GM21529 (cell line): ENCODE measurements around the gene RNF222.
A peak's percentile ranks its signal among the peaks of the same experiment; 100 is the strongest.

Experiments
- ATAC-seq: cut with Tn5 transposase; IDR thresholded peaks from one replicate; pipeline ENCODE4 v1.9.1; 2021; ENCODE audit not compliant: unreplicated experiment

RNF222 gene

GRCh38 chr17:8397636-8398035 lies at the start of gene RNF222:
RNF222 (minus strand) TSS chr17:8397827; CDS start chr17:8393461, 4,366 bp downstream.
- ATAC-seq: no peak

- ATAC-seq: no peak
These were observed 47.9 kb upstream of the RNF222 start for GRCh38 chr17:8445536-8445935.

GRCh38 chr17:8444494-8444893 lies 46.9 kb upstream of the RNF222 start:
- ATAC-seq: no peak

GRCh38 chr17:8443756-8444155 lies 46.1 kb upstream of the RNF222 start:
- ATAC-seq: no peak

- ATAC-seq: no peak
These were observed 44.7 kb upstream of the RNF222 start for GRCh38 chr17:8442310-8442709.

GRCh38 chr17:8441690-8442089 lies 44.1 kb upstream of the RNF222 start:
- no peak for ATAC-seq

GRCh38 chr17:8439681-8440080 lies 42.1 kb upstream of the RNF222 start:
- no peak for ATAC-seq

- no peak for ATAC-seq
These were observed 40.8 kb upstream of the RNF222 start for GRCh38 chr17:8438441-8438840.

GRCh38 chr17:8436844-8437171 lies 39.2 kb upstream of the RNF222 start:
- no peak for ATAC-seq

- peak; percentile 39 for ATAC-seq
These were observed 38.7 kb upstream of the RNF222 start for GRCh38 chr17:8436169-8436843.

- ATAC-seq: peak; percentile 94
These were observed 37.9 kb upstream of the RNF222 start, which contains the start of gene NDEL1 for GRCh38 chr17:8435245-8436168. NDEL1 (plus strand) TSS chr17:8435884; CDS start chr17:8444272, 8,388 bp downstream.

GRCh38 chr17:8430966-8431365 lies 33.3 kb upstream of the RNF222 start:
- no peak for ATAC-seq

GRCh38 chr17:8426802-8427201 lies 29.2 kb upstream of the RNF222 start:
- no peak for ATAC-seq

GRCh38 chr17:8426094-8426720 lies 28.6 kb upstream of the RNF222 start:
- ATAC-seq: no peak

GRCh38 chr17:8421571-8421970 lies 23.9 kb upstream of the RNF222 start:
- ATAC-seq: no peak

- ATAC-seq: no peak
These were observed 22.7 kb upstream of the RNF222 start for GRCh38 chr17:8420041-8420934.

GRCh38 chr17:8419305-8419704 lies 21.7 kb upstream of the RNF222 start:
- ATAC-seq: no peak

GRCh38 chr17:8418471-8418870 lies 20.8 kb upstream of the RNF222 start:
- no peak for ATAC-seq

- no peak for ATAC-seq
These were observed 20.2 kb upstream of the RNF222 start for GRCh38 chr17:8417806-8418205.

- no peak for ATAC-seq
These were observed 16.3 kb upstream of the RNF222 start for GRCh38 chr17:8413938-8414337.

GRCh38 chr17:8413328-8413727 lies 15.7 kb upstream of the RNF222 start:
- no peak for ATAC-seq
